ENCODE data around the gene PREX1.

Gene PREX1

GRCh38 chr20:48679599-48679998 lies 148.2 kb downstream of the PREX1 start:
- DNase-seq (ENCODE audit: low spot score): no peak

GRCh38 chr20:48679011-48679410 lies 148.8 kb downstream of the PREX1 start:
- DNase-seq (ENCODE audit: low spot score): no peak

GRCh38 chr20:48678421-48678820 lies 149.4 kb downstream of the PREX1 start:
- no peak for DNase-seq (ENCODE audit: low spot score)

- DNase-seq (ENCODE audit: low spot score): no peak
These were observed 150.9 kb downstream of the PREX1 start for GRCh38 chr20:48676795-48677460.

- DNase-seq (ENCODE audit: low spot score): no peak
These were observed 151.7 kb downstream of the PREX1 start for GRCh38 chr20:48676125-48676524.

GRCh38 chr20:48674461-48674860 lies 153.3 kb downstream of the PREX1 start:
- DNase-seq (ENCODE audit: low spot score): no peak

GRCh38 chr20:48673507-48673906 lies 154.3 kb downstream of the PREX1 start:
- no peak for DNase-seq (ENCODE audit: low spot score)

- DNase-seq (ENCODE audit: low spot score): no peak
These were observed 155.5 kb downstream of the PREX1 start for GRCh38 chr20:48672324-48672723.

- DNase-seq (ENCODE audit: low spot score): no peak
These were observed 156.7 kb downstream of the PREX1 start for GRCh38 chr20:48671141-48671540.

- DNase-seq (ENCODE audit: low spot score): peak; percentile 40
These were observed 157.7 kb downstream of the PREX1 start for GRCh38 chr20:48669946-48670605.

GRCh38 chr20:48668451-48668946 lies 159.3 kb downstream of the PREX1 start:
- DNase-seq (ENCODE audit: low spot score): no peak

GRCh38 chr20:48667889-48668413 lies 159.8 kb downstream of the PREX1 start:
- DNase-seq (ENCODE audit: low spot score): peak; percentile 75

- DNase-seq (ENCODE audit: low spot score): peak; percentile 37
These were observed 160.3 kb downstream of the PREX1 start for GRCh38 chr20:48667481-48667880.

- DNase-seq (ENCODE audit: low spot score): no peak
These were observed 162.0 kb downstream of the PREX1 start for GRCh38 chr20:48665785-48666184.

- DNase-seq (ENCODE audit: low spot score): no peak
These were observed 165.1 kb downstream of the PREX1 start for GRCh38 chr20:48662711-48663110.

GRCh38 chr20:48661575-48662455 lies 166.0 kb downstream of the PREX1 start:
- DNase-seq (ENCODE audit: low spot score): no peak

GRCh38 chr20:48660788-48661187 lies 167.0 kb downstream of the PREX1 start:
- no peak for DNase-seq (ENCODE audit: low spot score)

GRCh38 chr20:48659858-48660257 lies 167.9 kb downstream of the PREX1 start:
- no peak for DNase-seq (ENCODE audit: low spot score)

- DNase-seq (ENCODE audit: low spot score): no peak
These were observed 169.3 kb downstream of the PREX1 start for GRCh38 chr20:48658505-48658904.

GRCh38 chr20:48658198-48658476 lies 169.7 kb downstream of the PREX1 start:
- no peak for DNase-seq (ENCODE audit: low spot score)

- peak; percentile 78 for DNase-seq (ENCODE audit: low spot score)
These were observed 170.2 kb downstream of the PREX1 start for GRCh38 chr20:48657426-48658197.

- DNase-seq (ENCODE audit: low spot score): no peak
These were observed 171.1 kb downstream of the PREX1 start for GRCh38 chr20:48656661-48657211.
